Measurements from ENCODE around the gene NFS1. TPM values are rescaled to one million over a fixed set of nuclear protein-coding genes. Genes with fewer than 3 reads are reported as not detected.
"Not testable (repeated sequence)": the region's sequence is repeated elsewhere in the genome, so short reads cannot be mapped to it uniquely, and the experiment has no call there.

NFS1 gene
- total RNA-seq (2014; rRNA removed; shearing (Covaris generic)) (35.8 and 56.9 TPM in 2 replicates), polyA plus RNA-seq (2016; fragmentation: Nextera tagmentation; extraction: Ambion mirVana) (31.5 and 33.3 TPM in 2 replicates)

DNA sequence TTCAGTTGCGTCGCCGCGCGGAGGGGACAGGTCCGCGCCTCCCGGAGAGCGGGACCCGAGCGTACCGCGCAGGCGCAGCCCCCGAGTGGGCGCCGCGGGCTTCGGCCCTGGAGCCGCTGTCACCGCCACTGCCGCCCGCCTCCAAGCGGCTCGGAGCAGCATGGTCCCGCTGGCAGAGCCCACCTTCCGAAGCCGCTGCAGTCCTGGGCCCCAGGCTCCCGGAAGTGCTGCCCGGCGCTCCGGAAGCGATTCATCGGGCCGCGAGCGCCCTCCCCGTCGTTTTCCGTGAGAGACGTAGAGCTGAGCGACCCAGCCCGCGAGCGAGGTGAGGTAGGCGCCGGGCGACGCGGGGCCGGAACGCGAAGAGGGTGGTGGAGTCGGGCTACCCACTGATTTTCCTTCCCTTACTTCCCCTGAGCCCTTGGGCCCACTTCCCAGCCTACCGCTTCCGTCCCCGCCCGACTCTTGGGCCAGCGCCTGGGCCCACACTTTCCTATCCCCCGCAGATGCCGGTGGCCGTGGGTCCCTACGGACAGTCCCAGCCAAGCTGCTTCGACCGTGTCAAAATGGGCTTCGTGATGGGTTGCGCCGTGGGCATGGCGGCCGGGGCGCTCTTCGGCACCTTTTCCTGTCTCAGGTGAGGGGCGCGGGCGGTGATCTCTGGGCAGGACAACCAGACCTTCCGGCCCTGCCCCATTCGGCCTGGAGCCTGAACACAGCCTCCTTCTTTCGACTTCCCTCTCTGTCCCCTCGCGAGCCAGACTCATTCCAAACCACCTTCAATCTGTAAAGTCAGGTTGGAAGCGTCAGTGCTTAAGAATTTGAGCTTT, at the start of gene NFS1, which contains the start of gene ROMO1:
NFS1 (minus strand) TSS at position 226 of the 830 bp plus-strand sequence; CDS start at position 162, 64 bp downstream.
ROMO1 (plus strand) TSS at position 279 of the 830 bp plus-strand sequence; CDS start at position 507, 228 bp downstream.
- Histone ChIP-seq H3K4me3 (peak within 1 kb of the TSS; percentile 94), H3K9me3 (ENCODE audit: low read depth) (no peaks in the 10 kb centered on the region), H3K27ac (peak within 1 kb of the TSS; percentile 91), H3K9me2 (ENCODE audit: insufficient read depth) (no peaks in the 10 kb centered on the region), H3K9ac (peak within 1 kb of the TSS; percentile 96), H3K36me3 (ENCODE audit: low read depth) (peaks cover 25% of the 10 kb centered on the region), H3F3A (ENCODE audit: insufficient read depth) (peaks cover 50% of the 10 kb centered on the region), H3K4me2 (ENCODE audit: unreplicated experiment) (peak within 1 kb of the TSS; percentile 93), H3K79me2 (ENCODE audit: insufficient read depth) (peaks cover 75% of the 10 kb centered on the region), H3K4me1 (ENCODE audit: insufficient read depth) (peaks cover 45% of the 10 kb centered on the region), H3K27me3 (replicated peaks; ENCODE audit: insufficient read depth) (no peaks in the 10 kb centered on the region), H4K20me1 (ENCODE audit: insufficient read depth) (no peaks in the 10 kb centered on the region; the same call in 1 of the 2 replicates), H2AFZ (peak within 1 kb of the TSS; percentile 84)
- no peak for TF ChIP-seq EZH2 (IDR thresholded peaks at IDR 0.05; ENCODE audit: insufficient read depth, poor library complexity, severe bottlenecking)
- TF ChIP-seq EZH2phosphoT487 (IDR thresholded peaks at IDR 0.05; ENCODE audit: insufficient read depth, low read depth), result no peak
- in situ Hi-C loops (cut with MboI), result no loop called here
- 1% methylated on average over 61 to 68 of the region's 81 CpGs for WGBS, 2 experiments (ENCODE audit: low coverage in 1 of 2, low lambda C conversion rate in 2 of 2, missing lambda C conversion rate in 2 of 2)
- peak; percentile 96 for DNase-seq

- H3K27me3 ChIP-seq (replicated peaks; ENCODE audit: insufficient read depth); in situ Hi-C loops (cut with MboI); H3K9me2 ChIP-seq (ENCODE audit: insufficient read depth); H3K4me2 ChIP-seq (ENCODE audit: unreplicated experiment); H2AFZ ChIP-seq; DNase-seq; H3K27ac ChIP-seq; H3K9me3 ChIP-seq (ENCODE audit: low read depth); H3K9ac ChIP-seq; H3K4me3 ChIP-seq: not testable (repeated sequence)
- peaks cover 38% of the 10 kb centered on the region for H3K79me2 ChIP-seq (ENCODE audit: insufficient read depth)
- peaks cover 23% of the 10 kb centered on the region for H3K4me1 ChIP-seq (ENCODE audit: insufficient read depth)
- peaks cover 11% of the 10 kb centered on the region for H4K20me1 ChIP-seq (ENCODE audit: insufficient read depth)
- peaks cover 29% of the 10 kb centered on the region for H3F3A ChIP-seq (ENCODE audit: insufficient read depth)
- WGBS, 2 experiments (ENCODE audit: low coverage in 1 of 2, low lambda C conversion rate in 2 of 2, missing lambda C conversion rate in 2 of 2), result 83 to 89% methylated on average over 3 of the region's 3 CpGs
- H3K36me3 ChIP-seq (ENCODE audit: low read depth), result peaks cover 13% of the 10 kb centered on the region
Measured at GRCh38 chr20:35744492-35744841, 45.3 kb upstream of the NFS1 start.

GRCh38 chr20:35743693-35744491, 44.7 kb upstream of the NFS1 start:
- Histone ChIP-seq H3K4me1 (ENCODE audit: insufficient read depth) (peaks cover 29% of the 10 kb centered on the region), H3K4me3 (peak overlapping the region; percentile 76), H3K27me3 (replicated peaks; ENCODE audit: insufficient read depth) (no peaks in the 10 kb centered on the region), H3K4me2 (ENCODE audit: unreplicated experiment) (peak overlapping the region; percentile 97), H3F3A (ENCODE audit: insufficient read depth) (peaks cover 32% of the 10 kb centered on the region), H4K20me1 (ENCODE audit: insufficient read depth) (peaks cover 14% of the 10 kb centered on the region), H3K9ac (peak overlapping the region; percentile 99), H3K9me3 (ENCODE audit: low read depth) (no peaks in the 10 kb centered on the region), H3K27ac (peak overlapping the region; percentile 88), H2AFZ (peak overlapping the region; percentile 62), H3K79me2 (ENCODE audit: insufficient read depth) (peaks cover 44% of the 10 kb centered on the region), H3K36me3 (ENCODE audit: low read depth) (peaks cover 19% of the 10 kb centered on the region), H3K9me2 (ENCODE audit: insufficient read depth) (no peaks in the 10 kb centered on the region)
- DNase-seq, result no peak
- TF ChIP-seq EZH2 (IDR thresholded peaks at IDR 0.05; ENCODE audit: insufficient read depth, poor library complexity, severe bottlenecking) (no peak), EZH2phosphoT487 (IDR thresholded peaks at IDR 0.05; ENCODE audit: insufficient read depth, low read depth) (no peak)
- in situ Hi-C loops (cut with MboI), result no loop called here
- WGBS, 2 experiments (ENCODE audit: low coverage in 1 of 2, low lambda C conversion rate in 2 of 2, missing lambda C conversion rate in 2 of 2), result 93 to 94% methylated on average over 15 of the region's 15 CpGs

DNA sequence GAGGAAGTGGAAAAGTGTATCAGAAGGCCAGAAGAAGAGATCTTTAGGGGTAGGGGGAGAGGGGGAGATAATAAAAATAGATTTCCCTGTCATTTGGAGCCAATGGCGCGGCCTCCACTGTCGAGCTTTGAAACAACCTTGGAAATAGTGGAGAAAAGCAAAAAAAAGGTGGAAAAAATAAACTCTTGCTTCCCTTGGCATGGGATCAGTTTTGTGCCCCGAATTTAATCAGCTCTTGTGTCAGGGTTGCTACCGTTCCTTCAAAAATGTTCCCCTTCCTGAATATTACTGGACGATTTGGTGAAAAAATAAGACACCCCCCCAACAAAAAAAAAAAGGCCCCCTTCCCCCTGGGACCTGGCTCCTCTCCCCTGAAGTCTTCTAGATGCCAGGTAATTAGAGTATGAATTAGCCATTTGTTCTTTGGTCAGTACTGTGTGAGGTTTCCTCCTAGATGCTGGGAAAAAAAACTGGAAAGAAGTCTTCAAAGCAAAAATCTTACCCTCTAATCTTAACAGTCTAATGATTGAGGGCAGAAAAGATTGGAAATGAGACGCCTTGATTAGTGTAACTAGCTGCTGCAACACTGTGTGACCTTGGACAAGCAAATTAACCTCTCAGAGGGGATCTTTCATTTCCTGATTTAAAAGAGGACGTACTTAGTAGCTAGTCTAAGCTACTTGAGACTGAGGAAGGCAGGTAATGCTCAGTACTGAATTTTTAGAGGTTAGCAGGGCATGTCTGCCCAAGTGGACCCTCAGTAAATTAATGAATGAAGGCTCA, 43.8 kb upstream of the NFS1 start:
- Histone ChIP-seq H3K4me3 (peak overlapping the region; percentile 76), H3K4me2 (ENCODE audit: unreplicated experiment) (peak overlapping the region; percentile 97), H2AFZ (peak overlapping the region; percentile 62), H3F3A (ENCODE audit: insufficient read depth) (peaks cover 41% of the 10 kb centered on the region), H3K27me3 (replicated peaks; ENCODE audit: insufficient read depth) (no peaks in the 10 kb centered on the region), H3K27ac (peak overlapping the region; percentile 88), H3K36me3 (ENCODE audit: low read depth) (peaks cover 28% of the 10 kb centered on the region), H3K79me2 (ENCODE audit: insufficient read depth) (peaks cover 53% of the 10 kb centered on the region), H3K4me1 (ENCODE audit: insufficient read depth) (peaks cover 38% of the 10 kb centered on the region), H3K9me3 (ENCODE audit: low read depth) (no peaks in the 10 kb centered on the region), H3K9ac (peak overlapping the region; percentile 99), H4K20me1 (ENCODE audit: insufficient read depth) (peaks cover 23% of the 10 kb centered on the region), H3K9me2 (ENCODE audit: insufficient read depth) (no peaks in the 10 kb centered on the region)
- in situ Hi-C loops (cut with MboI), result no loop called here
- peak; percentile 34 for DNase-seq
- WGBS, 2 experiments (ENCODE audit: low coverage in 1 of 2, low lambda C conversion rate in 2 of 2, missing lambda C conversion rate in 2 of 2), result 4 to 5% methylated on average over 8 of the region's 8 CpGs
- TF ChIP-seq EZH2 (IDR thresholded peaks at IDR 0.05; ENCODE audit: insufficient read depth, poor library complexity, severe bottlenecking), result no peak
- TF ChIP-seq EZH2phosphoT487 (IDR thresholded peaks at IDR 0.05; ENCODE audit: insufficient read depth, low read depth), result no peak

Data from GM23248 (cell line).